GM18909 (cell line): ENCODE results near the gene FNDC8.
A peak's percentile ranks its signal among the peaks of the same experiment; 100 is the strongest.
"Not testable (repeated sequence)": the region's sequence is repeated elsewhere in the genome, so short reads cannot be mapped to it uniquely, and the experiment has no call there.

Source experiments
- ATAC-seq: cut with Tn5 transposase; IDR thresholded peaks from one replicate; pipeline ENCODE4 v1.9.1; 2021; ENCODE audit warnings: mild to moderate bottlenecking; ENCODE audit not compliant: unreplicated experiment, poor library complexity

The FNDC8 gene

GRCh38 chr17:35094902-35095301, 26.5 kb upstream of the FNDC8 start:
- ATAC-seq = no peak

- no peak for ATAC-seq
These were observed 25.7 kb upstream of the FNDC8 start for GRCh38 chr17:35095741-35096140.

- no peak for ATAC-seq
These were observed 23.6 kb upstream of the FNDC8 start for GRCh38 chr17:35097776-35098175.

GRCh38 chr17:35099908-35100307, 21.5 kb upstream of the FNDC8 start:
- ATAC-seq = no peak

GRCh38 chr17:35101036-35101435, 20.4 kb upstream of the FNDC8 start:
- ATAC-seq = no peak

GRCh38 chr17:35101725-35102124, 19.7 kb upstream of the FNDC8 start:
- ATAC-seq = no peak

GRCh38 chr17:35103271-35103670, 18.1 kb upstream of the FNDC8 start:
- no peak for ATAC-seq

GRCh38 chr17:35104844-35105450, 16.5 kb upstream of the FNDC8 start:
- ATAC-seq = no peak

- not testable (repeated sequence) for ATAC-seq
These were observed 10.6 kb upstream of the FNDC8 start for GRCh38 chr17:35110791-35111190.

- ATAC-seq = no peak
These were observed 4.6 kb upstream of the FNDC8 start for GRCh38 chr17:35116845-35117244.

- ATAC-seq = no peak
These were observed 3.4 kb upstream of the FNDC8 start for GRCh38 chr17:35117984-35118383.

- ATAC-seq = peak; percentile 86
These were observed 1.8 kb upstream of the FNDC8 start, which contains the start of gene RAD51D for GRCh38 chr17:35119370-35120165. RAD51D (minus strand) TSS chr17:35119860; CDS start chr17:35119613, 247 bp downstream.

- ATAC-seq = no peak
These were observed 6.5 kb downstream of the FNDC8 start for GRCh38 chr17:35127751-35128514.

- ATAC-seq = no peak
These were observed 7.9 kb downstream of the FNDC8 start for GRCh38 chr17:35129154-35129972.

- no peak for ATAC-seq
These were observed 8.5 kb downstream of the FNDC8 start for GRCh38 chr17:35129973-35130351.

- no peak for ATAC-seq
These were observed 9.0 kb downstream of the FNDC8 start for GRCh38 chr17:35130392-35130791.

- ATAC-seq = no peak
These were observed 10.7 kb downstream of the FNDC8 start for GRCh38 chr17:35132099-35132498.

- no peak for ATAC-seq
These were observed 11.6 kb downstream of the FNDC8 start for GRCh38 chr17:35132816-35133550.

GRCh38 chr17:35135322-35135721, 13.9 kb downstream of the FNDC8 start:
- ATAC-seq = no peak

GRCh38 chr17:35138218-35138617, 16.8 kb downstream of the FNDC8 start:
- ATAC-seq = no peak
